HepG2 (cell line): ENCODE data around the gene TMBIM6. TPM values are rescaled to one million over a fixed set of nuclear protein-coding genes. Genes with fewer than 3 reads are reported as not detected.

Source experiments
- ATAC-seq: fragments of 200-7000 bp; cut with Tn5 transposase; 3 replicates; pipeline ENCODE4 v1.9.1; 2020; ENCODE audit warnings: mild to moderate bottlenecking, moderate library complexity
- BruUV-seq: library from RNA; stranded (reverse); fragments of 400-500 nt; replicated peaks from 2 replicates; lab custom pipeline; 2021; lab: Mats Ljungman, UMichigan
- CTCF ChIA-PET: fragments of 300-600 bp; formaldehyde crosslinking; extraction: SDS; loops from one replicate; lab custom pipeline; 2021; ENCODE audit warnings: low total read pairs, inconsistent platforms, low intra/inter-chr PET ratio; lab: Yijun Ruan, JAX
- POLR2A ChIA-PET: fragments of 350-600 bp; sonication (Branson Sonifier 250); formaldehyde crosslinking; loops from one replicate; lab custom pipeline; 2020; ENCODE audit warnings: antibody characterized with exemption, inconsistent platforms; lab: Yijun Ruan, JAX
- DNase-seq: peaks from one replicate; pipeline ENCODE4 v3.0.0-alpha.2; 2015; ENCODE audit warnings: low spot score
- FAIRE-seq: peaks from 3 replicates; lab custom pipeline; 2011; peaks lifted over from hg19 to GRCh38; lab: Jason Lieb, UNC
- H2AFZ ChIP-seq: one replicate; pipeline ENCODE4 v1.6.1; 2011; ENCODE audit warnings: low read length, inconsistent platforms
- H3K27ac ChIP-seq: fragments of 300-600 bp; 3 replicates; pipeline ENCODE4 v1.8.0; 2011; ENCODE audit warnings: mixed run types, mild to moderate bottlenecking, mixed read lengths, low read length, inconsistent platforms; ENCODE audit not compliant: insufficient read depth; ENCODE audit errors: extremely low read length
- H3K27me3 ChIP-seq, 2 experiments: fragments of 200-600 bp in 1 of 2; 2 replicates in 1 of 2; 3 replicates in 1 of 2; pipeline versions ENCODE4 v1.6.0 to v1.8.0; 2011; ENCODE audit warnings: low read length in 2 of 2, mild to moderate bottlenecking in 2 of 2, moderate library complexity in 2 of 2, inconsistent platforms in 1 of 2; ENCODE audit not compliant: insufficient read depth in 2 of 2, control insufficient read depth in 1 of 2
- H3K36me3 ChIP-seq, 2 experiments: fragments of 200-600 bp in 1 of 2; replicated peaks in 1 of 2; 2 replicates in 1 of 2; 3 replicates in 1 of 2; pipeline versions ENCODE4 v1.5.1 to v1.8.0; 2011; ENCODE audit warnings: low read length in 2 of 2, inconsistent platforms in 1 of 2; ENCODE audit not compliant: insufficient read depth in 2 of 2, control insufficient read depth in 1 of 2
- H3K4me1 ChIP-seq: 2 replicates; pipeline ENCODE4 v1.5.1; 2012; ENCODE audit warnings: low read length, inconsistent platforms; ENCODE audit not compliant: insufficient read depth
- H3K4me2 ChIP-seq: 2 replicates; pipeline ENCODE4 v1.6.0; 2011; ENCODE audit warnings: low read depth, low read length, inconsistent platforms
- H3K4me3 ChIP-seq, 3 experiments: fragments of 200-600 bp in 1 of 3; sonication (generic), shearing (Covaris generic) in 1 of 3; replicated peaks in 1 of 3; 2 replicates each; pipeline ENCODE4 v1.5.1; 2011 to 2016; ENCODE audit warnings: low read length in 3 of 3, inconsistent platforms in 2 of 3, low read depth in 2 of 3, mild to moderate bottlenecking in 2 of 3, control low read depth in 1 of 3, mixed read lengths in 1 of 3; ENCODE audit not compliant: insufficient read depth in 1 of 3
- H3K79me2 ChIP-seq: one replicate; pipeline ENCODE4 v1.6.1; 2011; ENCODE audit warnings: low read length, inconsistent platforms; ENCODE audit not compliant: insufficient read depth
- H3K9ac ChIP-seq: 2 replicates; pipeline ENCODE4 v1.6.0; 2011; ENCODE audit warnings: mild to moderate bottlenecking, low read depth, low read length, inconsistent platforms; ENCODE audit not compliant: insufficient read depth
- H3K9me3 ChIP-seq: 2 replicates; pipeline ENCODE4 v1.5.1; 2012; ENCODE audit warnings: mild to moderate bottlenecking, low read length
- H4K20me1 ChIP-seq: 2 replicates; pipeline ENCODE4 v1.6.0; 2011; ENCODE audit warnings: inconsistent platforms, mild to moderate bottlenecking, low read length, moderate library complexity; ENCODE audit not compliant: insufficient read depth
- BATF2 ChIP-seq: sonication (generic); formaldehyde crosslinking; IDR thresholded peaks from 2 replicates; pipeline ENCODE4 v1.8.0; 2022; ENCODE audit warnings: mild to moderate bottlenecking, missing genetic modification reagents, moderate library complexity
- CREB1 ChIP-seq, 2 experiments: fragments of 450-650 bp in 1 of 2; IDR thresholded peaks; 2 replicates each; pipeline ENCODE4 v1.6.1; 2016 to 2017; ENCODE audit warnings: control low read depth in 1 of 2, mild to moderate bottlenecking in 1 of 2, missing compliant biosample characterization in 1 of 2, missing genetic modification characterization in 1 of 2
- DZIP1 ChIP-seq: sonication (generic); formaldehyde crosslinking; IDR thresholded peaks from 2 replicates; pipeline ENCODE4 v1.5.0; 2020; ENCODE audit warnings: mild to moderate bottlenecking, missing genetic modification reagents
- NFYC ChIP-seq: IDR thresholded peaks from 2 replicates; pipeline ENCODE4 v1.6.1; 2016; ENCODE audit warnings: missing genetic modification reagents, missing compliant biosample characterization
- SOX13 ChIP-seq, 3 experiments: fragments of 450-650 bp in 1 of 3; sonication (generic) in 1 of 3; formaldehyde crosslinking in 1 of 3; IDR thresholded peaks in 2 of 3; conservative IDR thresholded peaks in 1 of 3; 2 replicates each; pipeline versions ENCODE4 v1.5.0 to v1.6.1; 2016 to 2020; ENCODE audit warnings: antibody characterized with exemption in 1 of 3, mild to moderate bottlenecking in 1 of 3, missing compliant biosample characterization in 1 of 3, missing genetic modification reagents in 1 of 3, moderate library complexity in 1 of 3
- U2AF1 ChIP-seq: fragments of 200-400 bp; formaldehyde crosslinking; optimal IDR thresholded peaks from 2 replicates; pipeline ENCODE3; 2017; ENCODE audit warnings: mild to moderate bottlenecking, low read depth, low read length
- ZNF256 ChIP-seq: sonication (generic); formaldehyde crosslinking; conservative IDR thresholded peaks from 2 replicates; pipeline ENCODE4 v1.4.0; 2020; ENCODE audit warnings: missing genetic modification reagents
- ZNF383 ChIP-seq: sonication (generic); formaldehyde crosslinking; IDR thresholded peaks from 2 replicates; pipeline ENCODE4 v1.4.0; 2020; ENCODE audit warnings: missing genetic modification reagents, mild to moderate bottlenecking, borderline replicate concordance
- ZNF574 ChIP-seq: sonication (generic); formaldehyde crosslinking; IDR thresholded peaks from 2 replicates; pipeline ENCODE4 v1.4.0; 2020; ENCODE audit warnings: missing genetic modification reagents
- ZNF597 ChIP-seq: sonication (generic); formaldehyde crosslinking; IDR thresholded peaks from 2 replicates; pipeline ENCODE4 v1.5.0; 2020; ENCODE audit warnings: missing genetic modification reagents
- ZNF703 ChIP-seq: sonication (generic); formaldehyde crosslinking; IDR thresholded peaks from 2 replicates; pipeline ENCODE4 v1.5.1; 2020; ENCODE audit warnings: missing genetic modification reagents, mild to moderate bottlenecking, moderate library complexity, borderline replicate concordance
- ZNF747 ChIP-seq: sonication (generic); formaldehyde crosslinking; IDR thresholded peaks from 2 replicates; pipeline ENCODE4 v1.8.1; 2023; ENCODE audit warnings: missing genetic modification reagents, mild to moderate bottlenecking, borderline replicate concordance
- ZNF761 ChIP-seq: sonication (generic); formaldehyde crosslinking; conservative IDR thresholded peaks from 2 replicates; pipeline ENCODE4 v1.4.0; 2020; ENCODE audit warnings: mild to moderate bottlenecking, missing genetic modification reagents
- ZSCAN22 ChIP-seq: sonication (generic); formaldehyde crosslinking; IDR thresholded peaks from 2 replicates; pipeline ENCODE4 v1.4.0; 2020; ENCODE audit warnings: mild to moderate bottlenecking, missing genetic modification reagents
- WGBS: methylation state at CpG from one replicate; pipeline ENCODE4 v1.1.6; 2017; ENCODE audit warnings: low lambda C conversion rate; 5-methylcytosine and 5-hydroxymethylcytosine counted together
- in situ Hi-C: cut with HindIII; loops from 2 replicates; pipeline ENCODE4 v1.10.0; 2017; ENCODE audit warnings: low pct_unique_long_range_greater_than_20kb; ENCODE audit not compliant: extremely low pct_ligation_motif_present
- intact Hi-C: fragments of 100-400 bp; cut with micrococcal nuclease; formaldehyde crosslinking; loops from one replicate; pipeline ENCODE4 v1.10.0; 2022; ENCODE audit not compliant: unreplicated experiment
- polyA plus RNA-seq, 8 experiments: library from polyadenylated mRNA; depleted of rRNA in 3 of 8; stranded (reverse) in 7 of 8; unstranded in 1 of 8; fragments of >200 nt; fragmentation: Illumina TruSeq in 4 of 8; extraction: Trizol in 4 of 8; gene quantifications; 2 replicates each; pipeline versions ENCODE4 v1.2.1 to v1.2.3, GENCODE V29; 2011 to 2016; ENCODE audit warnings: low read depth in 4 of 8, missing spikeins in 1 of 8, mixed read lengths in 1 of 8; ENCODE audit not compliant: insufficient read depth in 1 of 8
- total RNA-seq, 5 experiments: library from RNA; depleted of rRNA; stranded (reverse); fragments of >200 nt; fragmentation: Illumina TruSeq; extraction: Trizol; gene quantifications; 2 replicates each; pipeline ENCODE4 v1.2.3, GENCODE V29; 2016; ENCODE audit warnings: low read depth in 1 of 5

The TMBIM6 gene
- total and polyA plus RNA-seq, 2 of the 13 experiments (the other 11 are each of a cell fraction or from before 2014, with no cell fraction given), result 412 to 468 TPM

GRCh38 chr12:49741882-49742620 is 694 bp downstream of the TMBIM6 start:
- Histone ChIP-seq H3K27me3 (no peaks in the 10 kb centered on the region; a peak in 1 of 5 replicates), H3K9me3 (no peaks in the 10 kb centered on the region), H2AFZ (no peak overlapping the region), H3K27ac (peak overlapping the region; percentile 95), H3K9ac (peak overlapping the region; percentile 96), H3K4me1 (peaks cover 51% of the 10 kb centered on the region), H3K36me3 (peaks cover 0 to 9% of the 10 kb centered on the region in 2 experiments; a peak in 1 of 5 replicates), H4K20me1 (peaks cover 53% of the 10 kb centered on the region), H3K79me2 (peaks cover 54% of the 10 kb centered on the region), H3K4me3 (peak overlapping the region; percentile 64 to 94 (median 79)), H3K4me2 (peak overlapping the region; percentile 64)
- FAIRE-seq, result peak; percentile 90
- in situ Hi-C loops, result no loop called here
- WGBS, result 0% methylated on average over 7 of the region's 35 CpGs
- ChIA-PET POLR2A (interaction anchor here (0.8 to 2.0 kb wide), 33 partner anchors 8 to 611 kb away, joined by 3 to 35 read pairs (median 6); partner anchors contain the start of genes BCDIN3D, C1QL4, FMNL3 and NCKAP5L), CTCF (interaction anchor here (1.6 kb wide), 1 partner anchor 36 kb away, joined by 16 read pairs; no protein-coding TSS in a partner anchor)
- peak; percentile 74 for ATAC-seq
- intact Hi-C loops, result no loop called here
- peak; percentile 88 for DNase-seq
- TSS peak; percentile 99 for BruUV-seq
- TF ChIP-seq ZNF761 (no peak), CREB1 (IDR thresholded peaks at IDR 0.05) (peak; percentile 45; the same call in 1 of the 2 replicates), CREB1 (CRISPR knock-in tag; IDR thresholded peaks at IDR 0.05) (no peak; the same call in 1 of the 2 replicates), ZNF256 (no peak), ZNF383 (CRISPR knock-in tag) (0 out of 2 replicates have a peak, but pooled peaks have one; percentile 12), BATF2 (CRISPR knock-in tag) (no peak), U2AF1 (no peak), ZNF597 (CRISPR knock-in tag) (no peak), NFYC (CRISPR knock-in tag) (no peak), ZSCAN22 (CRISPR knock-in tag) (no peak), ZNF747 (CRISPR knock-in tag) (no peak), DZIP1 (CRISPR knock-in tag) (no peak), ZNF703 (CRISPR knock-in tag) (no peak), ZNF574 (CRISPR knock-in tag) (peak; percentile 45; the same call in 1 of the 2 replicates), SOX13 (IDR thresholded peaks at IDR 0.05) (no peak), SOX13 (CRISPR knock-in tag; conservative IDR thresholded peaks at IDR 0.05 in 1 of 2, IDR thresholded peaks at IDR 0.05 in 1 of 2) (peak in 1 of 2 experiments; percentile 42; a peak in 2 of 4 replicates)
